T1000 (cell line): ENCODE results near the gene HSD17B4.
"Not testable (repeated sequence)": the region's sequence is repeated elsewhere in the genome, so short reads cannot be mapped to it uniquely, and the experiment has no call there.

Experiments used
- DNase-seq: peaks from one replicate; lab custom pipeline; 2025; ENCODE audit warnings: mixed read lengths; lab: John Stamatoyannopoulos, UW

The HSD17B4 gene

DNA sequence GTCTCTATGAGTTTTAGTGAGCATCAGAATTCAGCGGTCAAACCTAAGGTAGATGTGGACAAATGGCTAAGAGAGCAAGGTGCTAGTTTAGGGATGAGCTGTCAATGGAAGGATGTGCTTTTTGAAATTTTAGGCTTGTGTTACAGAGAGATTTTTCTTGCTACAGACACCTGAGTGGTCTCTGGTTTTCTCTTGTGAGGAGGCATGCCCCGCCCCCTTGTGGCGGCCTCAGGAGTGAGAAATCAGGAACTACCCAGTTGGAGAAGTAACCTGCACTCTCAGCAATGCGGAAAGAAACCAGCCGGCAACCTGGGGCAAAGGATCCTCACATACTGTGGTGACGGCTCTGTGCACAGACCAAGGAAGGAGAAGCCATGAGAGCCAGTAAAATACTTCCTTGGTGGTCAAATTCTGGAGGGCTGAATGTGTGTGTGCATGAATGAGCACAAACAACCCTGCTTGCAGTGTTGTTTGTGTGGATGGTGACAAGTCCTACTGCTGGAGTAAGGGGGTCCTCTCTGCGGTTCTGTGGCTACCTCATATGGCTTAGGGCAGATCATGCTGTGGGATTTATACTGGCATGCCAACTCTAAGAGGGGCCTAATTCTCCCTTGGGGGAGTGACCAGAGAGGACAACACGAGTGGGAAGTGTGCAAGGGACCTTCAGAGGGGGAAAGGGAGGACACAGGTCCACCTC lies 16.7 kb upstream of the HSD17B4 start:
- DNase-seq = no peak

DNA sequence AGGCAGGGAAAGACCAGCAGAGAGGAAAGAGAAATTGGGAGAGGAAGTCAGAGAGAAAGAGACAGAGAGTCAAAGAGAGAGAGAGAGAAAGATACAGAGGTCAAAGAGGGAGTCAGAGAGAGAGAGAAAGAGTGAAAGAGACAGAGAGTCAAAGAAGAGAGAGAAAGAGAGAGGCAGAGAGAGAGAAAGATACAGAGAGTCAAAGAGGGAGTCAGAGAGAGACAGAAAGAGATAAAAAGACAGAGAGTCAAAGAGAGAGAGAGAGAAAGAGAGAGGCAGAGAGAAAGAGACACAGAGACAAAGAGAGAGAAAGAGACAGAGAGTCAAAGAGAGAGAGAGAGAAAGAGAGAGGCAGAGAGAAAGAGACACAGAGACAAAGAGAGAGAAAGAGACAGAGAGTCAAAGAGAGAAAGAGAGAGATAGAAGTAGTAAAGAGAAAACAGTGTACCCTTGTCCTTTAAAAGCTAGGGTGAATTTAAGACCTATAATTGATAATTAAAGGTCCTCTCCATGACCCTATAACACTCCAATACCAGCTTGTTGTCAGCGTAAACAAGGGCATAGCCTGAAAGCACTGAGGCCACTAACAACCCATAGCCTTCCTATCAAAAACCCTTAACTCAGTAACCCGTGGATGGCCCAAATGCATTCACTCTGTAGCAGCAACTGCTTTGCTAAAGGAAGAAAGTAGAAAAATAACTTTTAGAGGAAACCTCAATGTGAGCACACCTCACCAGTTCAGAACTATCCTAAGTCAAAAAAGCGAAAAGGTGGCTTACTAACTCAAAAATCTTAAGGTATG lies 14.3 kb upstream of the HSD17B4 start:
- not testable (repeated sequence) for DNase-seq

DNA sequence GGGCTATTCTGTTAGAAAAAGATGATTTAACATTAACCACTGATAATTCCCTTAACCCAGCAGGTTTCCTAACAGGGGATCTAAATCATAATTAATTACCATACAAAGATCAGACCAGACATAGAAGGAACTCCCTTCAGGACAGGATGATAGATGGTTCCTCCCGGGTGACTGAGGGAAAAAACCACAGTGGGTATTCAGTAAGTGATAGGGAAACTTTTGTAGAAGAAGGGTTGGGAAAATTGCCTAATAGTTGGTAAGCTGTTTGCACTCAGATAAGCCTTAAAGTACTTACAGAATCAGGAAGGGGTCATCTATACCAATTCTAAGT lies 13.7 kb upstream of the HSD17B4 start:
- DNase-seq = not testable (repeated sequence)

DNA sequence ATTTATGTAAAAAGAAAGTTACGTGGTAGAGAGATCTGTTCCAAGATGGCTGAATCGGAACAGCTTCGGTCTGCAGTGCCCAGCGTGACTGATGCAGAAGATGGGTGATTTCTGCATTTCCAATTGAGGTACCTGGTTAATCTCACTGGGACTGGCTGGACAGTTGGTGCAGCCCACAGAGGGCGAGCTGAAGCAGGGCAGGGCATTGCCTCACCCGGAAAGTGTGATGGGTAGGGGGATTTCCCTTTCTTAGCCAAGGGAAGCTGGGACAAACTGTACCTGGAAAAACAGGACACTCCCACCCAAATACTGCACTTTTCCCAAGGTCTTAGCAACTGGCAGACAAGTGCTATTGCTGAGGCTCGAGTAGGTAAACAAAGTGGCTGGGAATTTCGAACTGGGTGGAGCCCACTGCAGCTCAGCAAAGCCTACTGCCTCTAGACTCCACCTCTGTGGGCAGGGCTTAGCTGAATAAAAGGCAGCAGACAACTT lies 13.1 kb upstream of the HSD17B4 start:
- DNase-seq = no peak

DNA sequence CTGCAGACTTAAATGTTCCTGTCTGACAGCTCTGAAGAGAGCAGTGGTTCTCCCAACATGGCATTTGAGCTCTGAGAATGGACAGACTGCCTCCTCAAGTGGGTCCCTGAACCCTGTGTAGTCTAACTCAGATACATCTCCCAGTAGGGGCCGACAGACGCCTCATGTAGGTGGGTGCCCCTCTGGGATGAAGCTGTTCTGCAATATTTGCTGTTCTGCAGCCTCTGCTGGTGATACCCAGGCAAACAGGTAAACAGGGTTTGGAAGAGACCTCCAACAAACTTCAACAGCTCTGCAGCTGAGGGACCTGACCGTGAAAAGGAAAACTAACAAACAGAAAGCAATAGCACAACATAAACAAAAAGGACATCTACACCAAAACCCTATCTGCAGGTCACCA lies 12.7 kb upstream of the HSD17B4 start:
- not testable (repeated sequence) for DNase-seq

DNA sequence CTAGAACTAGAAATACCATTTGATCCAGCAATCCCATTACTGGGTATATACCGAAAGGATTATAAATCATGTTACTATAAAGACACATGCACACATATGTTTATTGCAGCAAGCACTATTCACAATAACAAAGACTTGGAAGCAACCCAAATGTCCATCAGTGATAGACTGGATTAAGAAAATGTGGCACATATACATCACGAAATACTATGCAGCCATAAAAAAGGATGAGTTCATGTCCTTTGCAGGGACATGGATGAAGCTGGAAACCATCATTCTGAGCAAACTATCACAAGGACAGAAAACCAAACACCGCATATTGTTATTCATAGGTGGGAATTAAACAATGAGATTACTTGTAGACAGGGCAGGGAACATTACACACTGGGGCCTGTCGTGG lies 7.7 kb upstream of the HSD17B4 start:
- DNase-seq = not testable (repeated sequence)

DNA sequence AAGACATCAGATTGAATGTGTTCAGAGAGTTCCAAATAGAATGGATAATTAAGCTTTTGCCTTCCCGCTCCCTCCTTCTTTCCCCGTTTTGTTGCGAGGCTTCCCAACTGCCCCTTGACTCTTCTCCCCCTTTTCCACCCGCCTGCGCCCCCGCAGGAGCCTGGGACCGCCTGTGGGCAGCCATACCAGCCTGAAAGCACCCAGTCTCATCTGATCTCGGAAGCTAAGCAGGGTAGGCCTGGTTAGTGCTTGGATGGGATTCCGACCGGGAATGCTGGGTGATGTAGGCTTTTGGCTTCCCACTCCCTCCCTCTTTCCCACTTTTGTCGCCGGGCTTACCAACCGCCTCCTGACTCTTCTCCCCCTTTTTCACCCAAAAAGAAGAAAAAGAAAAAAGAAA lies 6.8 kb upstream of the HSD17B4 start:
- no peak for DNase-seq

DNA sequence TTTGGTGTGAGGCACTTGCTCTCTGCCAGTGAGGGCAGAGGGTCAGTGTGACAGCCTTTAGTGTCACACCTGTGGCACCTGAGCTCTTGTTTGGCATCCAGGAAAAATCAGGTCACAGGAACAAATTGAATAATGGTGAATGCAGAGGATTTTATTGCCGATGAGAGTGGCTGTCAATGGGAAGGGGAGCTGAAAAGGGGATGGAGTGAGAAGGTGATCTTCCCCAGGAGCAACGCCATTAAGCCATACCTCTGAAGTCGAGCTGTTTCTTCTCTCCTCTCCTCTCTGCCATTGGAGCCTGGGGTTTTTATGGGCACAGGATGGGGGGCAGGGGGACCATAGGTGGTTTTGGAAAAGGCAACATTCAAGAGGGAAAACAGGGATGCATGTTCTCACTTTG lies 2.4 kb upstream of the HSD17B4 start:
- DNase-seq = no peak

DNA sequence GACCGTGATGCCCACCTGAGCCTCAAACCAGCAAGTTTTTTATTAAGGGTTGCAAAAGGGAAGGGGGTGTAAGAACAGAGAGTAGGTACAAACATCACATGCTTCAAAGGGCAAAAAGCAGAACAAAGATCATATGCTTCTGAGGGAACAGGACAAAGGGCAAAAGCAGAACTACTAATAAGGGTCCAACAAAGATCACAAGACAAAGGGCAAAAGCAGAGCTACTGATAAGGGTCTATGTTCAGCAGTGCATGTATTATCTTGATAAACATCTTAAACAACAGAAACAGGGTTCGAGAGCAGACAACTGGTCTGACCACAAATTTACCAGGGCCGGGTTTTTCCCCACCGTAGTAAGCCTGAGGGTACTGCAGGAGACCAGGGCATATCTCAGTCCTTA lies 1.7 kb upstream of the HSD17B4 start:
- not testable (repeated sequence) for DNase-seq

DNA sequence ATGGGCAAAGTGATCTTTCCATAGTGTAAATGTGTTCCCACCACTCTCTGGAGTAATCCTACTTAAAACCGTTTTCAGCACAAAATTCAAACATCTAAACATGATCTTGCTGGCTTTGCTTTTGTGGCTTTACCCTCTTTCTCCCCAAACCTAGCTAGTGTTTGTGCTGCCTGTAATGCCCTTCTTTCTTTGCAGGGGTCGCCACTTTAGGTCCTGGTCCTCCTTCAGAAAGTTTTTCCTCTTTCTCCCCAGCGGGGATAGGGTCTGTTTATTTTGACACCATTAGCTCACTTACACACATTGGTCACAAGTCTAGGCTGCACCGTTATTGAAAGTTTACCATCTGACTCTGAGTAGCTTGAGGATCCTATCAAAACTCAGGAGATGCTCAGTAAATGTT lies 736 bp upstream of the HSD17B4 start:
- no peak for DNase-seq

DNA sequence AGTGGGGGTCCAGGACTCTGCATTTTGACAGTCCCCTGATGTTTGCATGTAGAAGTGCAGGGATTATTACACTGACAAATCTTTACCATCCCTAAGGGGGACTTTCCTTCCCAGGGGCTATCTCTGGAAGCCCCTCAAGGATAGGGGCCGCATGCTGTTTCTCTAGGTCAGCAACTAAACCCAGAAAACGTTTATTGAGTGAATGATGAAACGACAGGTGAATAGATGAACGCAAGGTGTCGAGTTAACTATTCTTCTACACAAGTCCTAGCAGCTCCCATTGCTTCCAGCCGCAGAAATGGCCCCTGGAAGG lies 281 bp upstream of the HSD17B4 start:
- DNase-seq = no peak

DNA sequence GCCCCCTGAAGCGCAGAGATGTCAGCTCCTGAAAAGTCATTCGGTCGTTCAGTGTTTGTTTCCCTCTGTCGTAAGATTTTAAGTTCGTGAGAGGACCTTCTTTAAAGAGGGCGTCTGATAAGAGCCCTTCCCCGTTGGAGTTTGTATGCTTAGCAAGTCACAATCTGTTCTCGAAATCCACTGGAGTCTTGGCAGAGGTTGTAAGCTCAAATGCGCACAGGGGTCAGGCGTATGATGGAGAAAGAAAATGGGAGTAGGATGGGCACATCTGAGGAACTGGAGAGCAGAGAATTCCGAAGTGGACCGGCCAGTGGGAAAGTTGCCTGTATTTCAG lies 710 bp downstream of the HSD17B4 start:
- DNase-seq = no peak

DNA sequence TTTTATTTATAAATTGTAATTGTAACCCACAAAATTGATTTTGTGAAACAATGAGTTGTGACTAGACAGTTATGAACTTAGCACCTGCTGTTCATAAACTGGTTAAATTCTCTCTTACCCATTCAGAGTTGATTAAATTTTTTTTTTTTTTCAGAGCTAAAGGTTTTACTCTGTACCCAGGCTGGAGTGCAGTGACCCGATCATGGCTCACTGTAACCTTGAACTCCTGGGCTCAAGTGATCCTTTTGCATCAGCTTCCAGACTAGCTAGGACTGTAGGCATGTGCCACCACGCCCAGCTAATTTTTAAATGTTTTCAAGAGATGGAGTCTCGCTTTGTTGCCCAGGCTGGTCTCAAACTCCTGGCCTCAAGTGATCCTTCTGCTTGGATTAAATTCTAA lies 1.9 kb downstream of the HSD17B4 start:
- DNase-seq = no peak

DNA sequence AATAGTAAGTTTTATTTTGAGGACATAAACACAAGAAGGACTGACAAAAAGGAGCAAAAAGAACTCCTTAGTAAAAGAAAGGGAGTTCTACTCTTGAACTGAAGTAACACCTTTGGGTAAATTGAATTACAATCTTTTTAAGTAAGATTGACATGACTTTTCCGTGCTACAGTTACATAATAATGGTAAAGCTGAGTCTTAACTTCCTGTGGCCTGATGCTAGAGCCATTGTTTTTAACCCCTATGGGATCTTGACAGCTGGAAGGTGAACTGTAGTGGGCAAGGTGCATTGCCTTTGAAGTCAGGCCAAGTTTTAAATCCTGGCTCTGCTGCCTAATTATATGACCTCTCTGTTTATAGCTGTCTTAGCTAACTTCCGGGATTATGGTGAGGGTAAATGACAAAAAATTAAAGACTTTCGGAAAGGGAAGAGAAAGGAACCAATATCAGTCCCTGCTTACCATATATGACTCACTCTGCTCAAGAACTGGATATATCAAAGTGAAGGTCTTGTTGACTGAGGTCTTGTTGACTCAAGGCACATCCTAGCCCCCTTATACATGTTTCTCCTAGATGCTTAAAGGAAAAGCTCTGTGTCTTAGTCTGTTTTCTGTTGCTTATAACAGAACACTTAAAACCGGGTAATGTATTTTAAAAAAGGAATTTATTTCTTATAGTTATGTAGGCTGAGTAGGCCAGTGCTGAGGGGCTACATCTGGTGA lies 6.8 kb downstream of the HSD17B4 start:
- no peak for DNase-seq

DNA sequence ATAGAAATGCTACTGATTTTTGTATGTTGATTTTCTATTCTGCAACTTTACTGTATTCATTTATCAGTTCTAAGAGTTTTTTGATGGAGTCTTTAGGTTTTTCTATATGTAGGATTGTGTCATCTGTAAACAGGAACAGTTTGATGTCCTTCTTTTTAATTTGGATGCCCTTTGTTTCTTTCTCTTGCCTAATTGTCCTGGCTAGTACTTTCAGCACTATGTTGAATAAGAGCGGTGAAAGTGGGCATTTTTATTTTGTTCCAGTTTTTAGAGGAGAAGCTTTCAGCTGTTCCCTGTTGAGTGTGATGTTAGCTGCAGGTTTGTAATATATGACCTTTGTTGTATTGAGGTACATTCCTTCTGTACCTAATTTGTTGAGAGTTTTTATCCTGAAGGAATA lies 13.3 kb downstream of the HSD17B4 start:
- DNase-seq = no peak

DNA sequence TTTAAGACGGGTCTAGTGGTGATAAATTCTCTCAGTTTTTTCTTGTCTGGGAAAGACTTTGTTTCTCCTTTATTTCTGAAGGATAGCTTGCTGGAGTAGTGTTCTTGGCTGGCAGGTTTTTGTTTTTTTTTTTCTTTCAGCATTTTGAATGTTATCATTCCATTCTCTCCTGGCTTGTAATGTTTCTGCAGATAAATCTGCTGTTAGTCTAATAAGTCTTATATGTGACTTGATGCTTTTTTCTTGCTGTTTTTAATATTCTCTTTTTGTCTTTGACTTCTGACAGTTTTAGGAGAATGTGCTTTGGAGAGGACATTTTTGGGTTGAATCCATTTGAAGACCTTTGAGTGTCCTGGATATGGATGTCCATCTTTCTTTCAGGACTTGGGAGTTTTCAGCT lies 16.0 kb downstream of the HSD17B4 start:
- no peak for DNase-seq

DNA sequence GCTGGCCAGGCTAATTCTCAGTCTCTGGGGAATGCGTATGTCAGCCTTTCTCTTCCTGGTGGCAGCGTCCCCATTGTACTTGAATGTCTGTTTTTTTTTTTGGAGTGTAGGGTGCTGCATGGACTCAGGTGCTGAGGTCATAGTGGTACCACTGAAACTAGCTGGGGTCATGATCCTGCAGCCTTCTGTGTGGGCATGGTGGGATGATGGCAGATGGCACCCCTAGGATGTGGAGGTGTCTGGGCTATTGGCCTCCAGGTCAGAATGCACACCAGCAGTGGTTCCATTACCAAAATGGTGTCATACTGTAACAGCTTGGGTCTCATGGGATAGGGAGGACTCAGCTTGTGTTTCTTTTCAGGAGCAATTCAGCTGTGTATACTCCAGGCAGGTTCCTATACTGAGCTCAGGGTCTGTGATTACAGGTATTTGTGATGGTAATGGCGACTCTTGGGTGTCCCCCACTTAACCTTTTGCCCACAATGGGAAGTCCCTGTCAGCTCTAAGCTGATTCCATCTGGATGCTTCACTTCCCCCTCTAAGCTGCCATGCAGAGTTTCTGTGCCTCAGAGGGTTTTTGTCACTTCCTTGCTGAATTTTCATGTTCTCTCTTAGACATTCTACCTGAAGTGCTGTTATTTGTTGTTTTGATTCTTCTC lies 17.9 kb downstream of the HSD17B4 start:
- DNase-seq = no peak

DNA sequence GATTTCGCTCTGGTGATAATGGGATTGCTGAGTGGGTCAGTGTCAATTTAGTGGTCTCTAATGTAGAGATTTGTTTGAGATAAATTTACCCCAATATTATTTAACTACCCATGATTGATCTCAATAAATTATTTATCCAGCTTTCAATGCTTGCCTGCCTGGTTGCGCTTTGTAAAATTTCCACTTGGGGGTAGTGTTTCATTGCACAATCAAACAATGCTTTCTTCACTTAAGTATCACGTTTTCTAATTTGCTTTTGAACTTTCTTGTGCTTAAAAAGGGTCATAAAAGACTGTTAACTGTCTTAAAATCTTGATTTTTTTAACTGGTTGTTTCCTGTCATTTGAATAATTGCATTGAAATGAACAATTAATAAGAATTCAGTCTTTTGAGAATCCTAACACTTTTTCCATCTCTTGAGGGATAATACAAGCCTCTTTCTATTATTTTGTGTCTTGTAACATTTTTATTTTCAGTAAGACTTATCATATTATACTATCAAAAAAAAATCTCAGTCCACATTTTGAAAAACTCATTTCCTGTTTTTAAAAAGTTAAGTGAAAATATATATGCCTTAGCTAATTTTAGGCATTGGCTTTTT lies 18.7 kb downstream of the HSD17B4 start:
- DNase-seq = no peak

DNA sequence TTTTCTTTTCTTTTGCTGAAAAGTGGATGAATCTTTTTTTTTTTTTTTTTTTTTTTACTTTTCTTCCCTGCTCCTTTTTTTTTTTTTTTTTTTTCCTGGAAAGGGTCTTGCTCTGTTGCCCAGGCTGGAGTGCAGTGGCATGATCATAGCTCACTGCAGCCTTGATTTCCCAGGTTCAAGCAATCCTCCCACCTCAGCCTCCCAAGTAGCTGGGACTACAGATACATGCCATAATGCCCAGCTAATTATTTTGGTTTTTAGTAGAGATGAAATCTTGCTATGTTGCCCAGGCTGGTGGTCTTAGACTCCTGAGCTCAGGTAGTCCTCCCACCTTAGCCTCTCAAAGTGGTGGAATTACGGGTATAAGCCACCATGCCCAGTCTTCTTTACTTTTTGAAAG lies 20.9 kb downstream of the HSD17B4 start:
- DNase-seq = no peak

DNA sequence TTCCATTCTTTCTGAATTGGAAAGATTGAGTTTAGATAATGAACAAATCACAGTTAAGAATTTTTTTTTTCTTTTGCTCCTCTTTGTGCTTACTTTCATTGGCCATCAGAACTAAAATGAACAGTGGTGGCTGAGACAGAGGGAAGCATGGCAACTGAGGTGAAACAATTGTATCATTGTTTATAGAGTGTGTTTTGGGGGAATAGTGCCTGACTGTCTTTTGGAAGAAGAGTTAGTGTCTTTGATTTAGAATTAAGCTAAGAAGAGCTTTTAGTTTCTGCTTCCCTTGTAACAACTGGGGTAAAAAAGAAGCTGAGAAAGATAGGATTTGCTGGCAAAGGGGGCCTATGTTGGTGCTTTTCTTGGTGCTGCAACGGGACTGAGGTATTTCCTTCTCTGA lies 24.0 kb downstream of the HSD17B4 start:
- no peak for DNase-seq

DNA sequence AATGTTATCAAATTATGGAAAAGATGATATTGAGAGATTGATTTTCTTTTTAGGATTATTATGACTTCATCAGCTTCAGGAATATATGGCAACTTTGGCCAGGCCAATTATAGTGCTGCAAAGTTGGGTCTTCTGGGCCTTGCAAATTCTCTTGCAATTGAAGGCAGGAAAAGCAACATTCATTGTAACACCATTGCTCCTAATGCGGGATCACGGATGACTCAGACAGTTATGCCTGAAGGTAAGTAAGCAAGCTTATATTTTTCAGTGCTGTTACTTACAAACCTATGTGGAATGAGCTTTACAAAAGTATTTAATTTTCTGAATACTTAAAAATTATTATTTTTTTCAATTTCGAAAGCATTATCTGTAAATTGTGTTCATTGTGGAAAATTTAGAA lies 26.5 kb downstream of the HSD17B4 start:
- no peak for DNase-seq

DNA sequence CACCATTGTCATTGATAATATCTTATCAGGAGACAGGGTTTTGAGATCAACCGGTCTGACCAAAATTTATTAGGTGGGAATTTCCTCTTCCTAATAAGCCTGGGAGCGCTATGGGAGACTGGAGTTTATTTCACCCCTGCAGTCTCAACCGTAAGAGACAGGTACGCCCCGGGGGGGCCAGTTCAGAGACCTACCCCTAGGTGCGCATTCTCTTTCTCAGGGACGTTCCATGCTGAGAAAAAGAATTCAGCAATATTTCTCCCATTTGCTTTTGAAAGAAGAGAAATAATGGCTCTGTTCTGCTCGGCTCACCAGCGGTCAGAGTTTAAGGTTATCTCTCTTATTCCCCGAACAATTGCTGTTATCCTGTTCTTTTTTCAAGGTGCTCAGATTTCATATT lies 28.3 kb downstream of the HSD17B4 start:
- DNase-seq = not testable (repeated sequence)
